ENCODE data around the gene YTHDF1. TPM values are rescaled to one million over a fixed set of nuclear protein-coding genes. Genes with fewer than 3 reads are reported as not detected.
"Not testable (repeated sequence)": the region's sequence is repeated elsewhere in the genome, so short reads cannot be mapped to it uniquely, and the experiment has no call there.

Gene YTHDF1
- total RNA-seq, 2 experiments from 2014 or later: 39.3 to 41.3 TPM

DNA sequence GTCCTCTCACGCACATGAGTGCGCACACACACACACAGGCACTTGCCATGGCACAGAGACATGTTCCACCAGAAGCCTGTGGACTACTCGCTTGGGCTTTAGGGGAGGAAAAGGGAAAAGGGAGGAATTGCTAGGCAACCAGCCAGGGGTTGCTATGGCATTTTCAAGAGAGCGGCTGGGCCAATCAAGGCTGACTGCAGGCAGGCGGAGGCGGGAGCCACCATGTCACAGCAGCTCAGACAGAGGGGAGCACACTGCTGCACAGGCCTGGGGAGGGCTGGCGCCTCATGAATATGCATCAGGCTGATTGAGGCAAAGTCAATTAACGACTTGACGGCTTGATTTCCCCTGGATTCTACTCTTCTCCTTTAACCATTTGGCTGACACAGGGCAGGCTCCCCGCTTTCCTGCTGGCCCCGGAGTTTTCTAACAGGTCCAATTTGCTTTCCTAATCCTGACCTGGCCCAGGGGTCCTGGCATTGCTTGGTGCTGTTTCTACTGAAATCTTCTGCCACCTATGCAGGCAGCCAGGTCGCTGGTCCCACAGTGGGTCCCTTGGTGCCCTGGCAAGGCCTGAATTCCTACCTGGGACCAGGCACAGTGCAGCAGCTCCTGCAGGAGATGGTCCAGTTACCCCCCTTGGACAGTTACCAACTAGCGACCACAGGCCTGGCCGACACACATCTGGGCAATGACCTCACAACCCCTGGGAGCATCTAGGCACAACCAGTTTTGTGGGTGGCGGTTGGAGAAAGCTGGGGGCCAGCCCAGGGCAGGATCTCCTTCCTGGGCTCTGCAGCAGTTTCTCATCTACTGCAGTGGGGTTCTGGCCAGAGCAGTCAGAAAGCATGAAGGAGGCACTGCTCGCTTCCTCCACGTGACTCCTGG lies 52.1 kb downstream of the YTHDF1 start:
- Mint-ChIP-seq H3K9me3 (no peaks in the 10 kb centered on the region), H3K4me3 (no peak overlapping the region), H3K27ac (no peak overlapping the region), H3K27me3 (no peaks in the 10 kb centered on the region), H3K36me3 (ENCODE audit: low read depth) (no peaks in the 10 kb centered on the region), H3K4me1 (no peaks in the 10 kb centered on the region)
- CTCF ChIA-PET: no interaction called here
- POLR2A ChIA-PET: no interaction called here
- DNase-seq: no peak

DNA sequence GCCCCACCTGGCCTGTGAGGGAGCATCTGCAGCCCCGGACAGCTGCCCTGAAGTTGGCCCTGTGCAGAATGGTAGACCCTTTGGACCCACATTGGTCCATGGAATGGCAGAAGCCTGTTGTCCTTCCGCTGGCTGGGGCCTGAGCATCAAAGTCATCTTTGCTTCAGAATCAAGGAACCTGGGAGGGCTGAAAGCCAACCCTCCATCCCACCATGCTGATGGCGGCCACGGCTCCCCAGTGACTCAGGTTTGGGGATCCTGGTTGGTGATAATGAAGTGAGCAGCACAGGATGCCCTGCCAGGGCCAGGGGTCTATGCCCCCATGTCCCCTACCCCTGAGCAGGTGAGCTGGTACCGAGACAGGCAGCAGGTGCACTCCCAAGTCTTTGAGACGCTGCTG lies 52.8 kb downstream of the YTHDF1 start:
- CTCF ChIA-PET: no interaction called here
- Mint-ChIP-seq H3K4me1 (no peaks in the 10 kb centered on the region), H3K36me3 (ENCODE audit: low read depth) (no peaks in the 10 kb centered on the region), H3K27me3 (no peaks in the 10 kb centered on the region), H3K4me3 (no peak overlapping the region), H3K27ac (no peak overlapping the region), H3K9me3 (no peaks in the 10 kb centered on the region)
- POLR2A ChIA-PET: no interaction called here
- no peak for DNase-seq

DNA sequence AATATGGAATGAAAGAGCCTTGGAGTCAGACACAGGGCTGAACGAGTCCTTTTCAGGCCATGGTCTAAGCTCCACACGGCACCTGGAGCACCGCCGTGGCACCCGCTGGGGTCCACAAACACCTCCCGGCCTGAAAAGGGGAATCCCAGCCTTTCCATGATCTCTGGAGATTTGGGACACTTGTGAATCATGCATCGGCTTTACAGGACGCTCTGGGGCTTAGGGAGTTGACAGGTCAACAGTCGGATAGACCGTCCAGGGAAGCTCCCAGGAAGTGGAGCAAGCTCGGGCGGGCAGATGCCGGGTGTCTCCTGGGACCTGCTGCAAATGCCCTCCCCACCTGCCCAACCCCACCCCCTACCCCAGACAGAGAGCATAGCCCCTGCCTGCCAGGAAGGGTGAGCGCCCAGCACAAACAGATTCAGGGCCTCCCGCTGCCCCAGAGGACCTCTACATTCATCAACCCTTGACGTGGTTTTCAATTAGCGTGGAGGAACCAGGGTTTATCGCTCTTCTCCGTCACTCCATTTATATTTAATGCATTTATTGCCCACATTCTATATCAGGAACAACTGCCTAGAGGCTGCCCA lies 53.6 kb downstream of the YTHDF1 start:
- Mint-ChIP-seq H3K9me3 (no peaks in the 10 kb centered on the region), H3K27ac (no peak overlapping the region), H3K36me3 (ENCODE audit: low read depth) (no peaks in the 10 kb centered on the region), H3K27me3 (no peaks in the 10 kb centered on the region), H3K4me1 (no peaks in the 10 kb centered on the region), H3K4me3 (no peak overlapping the region)
- DNase-seq: no peak
- POLR2A ChIA-PET: no interaction called here
- CTCF ChIA-PET: interaction anchor here (0.5 to 1.1 kb wide), 2 partner anchors 10 to 462 kb away, joined by 3 read pairs; no protein-coding TSS in a partner anchor

DNA sequence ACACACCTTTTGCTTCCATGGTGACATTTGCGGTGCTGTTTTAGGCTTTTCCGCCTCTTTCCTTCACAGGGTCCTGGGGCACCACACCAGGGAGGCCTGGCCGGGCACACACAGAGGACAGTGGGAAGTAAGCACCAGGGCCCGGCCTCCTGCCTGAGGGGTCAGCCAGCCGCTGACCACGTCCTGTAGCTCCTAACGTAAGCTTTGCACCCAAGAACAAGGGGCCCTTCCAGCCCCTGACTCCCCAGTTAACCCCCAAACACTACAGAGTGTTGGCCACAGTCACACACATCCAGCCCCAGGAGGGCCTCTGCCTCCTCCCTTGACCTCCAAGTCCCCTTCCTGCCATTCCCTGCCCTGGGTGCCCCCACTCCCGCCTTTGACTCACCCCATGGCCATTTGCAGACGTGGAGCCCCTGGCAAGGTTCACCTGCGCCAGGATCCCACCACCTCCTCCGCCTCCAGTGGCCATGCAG lies 54.7 kb downstream of the YTHDF1 start:
- H3K9me3 Mint-ChIP-seq: no peaks in the 10 kb centered on the region
- H3K36me3 Mint-ChIP-seq (ENCODE audit: low read depth): no peaks in the 10 kb centered on the region
- no peak for DNase-seq
- no peaks in the 10 kb centered on the region for H3K4me1 Mint-ChIP-seq
- CTCF ChIA-PET: no interaction called here
- POLR2A ChIA-PET: no interaction called here
- no peak overlapping the region for H3K27ac Mint-ChIP-seq
- H3K27me3 Mint-ChIP-seq: no peaks in the 10 kb centered on the region
- no peak overlapping the region for H3K4me3 Mint-ChIP-seq

DNA sequence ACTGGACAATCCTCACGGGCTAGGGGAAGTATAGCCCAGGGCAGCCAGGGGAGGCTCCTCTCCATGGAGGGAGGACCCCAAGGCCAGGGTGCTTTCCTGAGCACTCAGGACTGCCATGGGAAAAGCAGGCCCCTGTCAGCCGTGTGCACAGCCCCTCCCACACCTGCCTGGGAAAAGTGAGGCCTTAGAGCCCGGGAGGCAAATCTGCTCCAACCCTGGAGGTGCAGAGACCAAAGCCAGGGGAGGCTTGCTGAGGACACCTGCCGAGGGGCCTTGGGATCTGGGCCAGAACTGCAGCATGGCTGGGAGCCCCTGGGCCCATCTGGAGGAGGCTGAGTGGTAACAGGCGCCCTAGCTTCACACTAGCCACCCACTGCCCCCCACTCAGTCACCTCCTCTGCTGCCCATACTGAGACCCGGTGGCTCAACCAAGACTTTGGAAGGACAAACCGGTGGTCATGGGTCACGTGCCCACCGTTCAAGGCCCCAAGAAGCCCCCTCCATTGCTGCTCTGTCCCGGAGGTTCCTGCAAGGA lies 55.2 kb downstream of the YTHDF1 start:
- DNase-seq: no peak
- no peaks in the 10 kb centered on the region for H3K4me1 Mint-ChIP-seq
- ChIA-PET POLR2A (no interaction called here), CTCF (no interaction called here)
- no peak overlapping the region for H3K27ac Mint-ChIP-seq
- no peaks in the 10 kb centered on the region for H3K9me3 Mint-ChIP-seq
- no peaks in the 10 kb centered on the region for H3K36me3 Mint-ChIP-seq (ENCODE audit: low read depth)
- H3K27me3 Mint-ChIP-seq: no peaks in the 10 kb centered on the region
- no peak overlapping the region for H3K4me3 Mint-ChIP-seq

DNA sequence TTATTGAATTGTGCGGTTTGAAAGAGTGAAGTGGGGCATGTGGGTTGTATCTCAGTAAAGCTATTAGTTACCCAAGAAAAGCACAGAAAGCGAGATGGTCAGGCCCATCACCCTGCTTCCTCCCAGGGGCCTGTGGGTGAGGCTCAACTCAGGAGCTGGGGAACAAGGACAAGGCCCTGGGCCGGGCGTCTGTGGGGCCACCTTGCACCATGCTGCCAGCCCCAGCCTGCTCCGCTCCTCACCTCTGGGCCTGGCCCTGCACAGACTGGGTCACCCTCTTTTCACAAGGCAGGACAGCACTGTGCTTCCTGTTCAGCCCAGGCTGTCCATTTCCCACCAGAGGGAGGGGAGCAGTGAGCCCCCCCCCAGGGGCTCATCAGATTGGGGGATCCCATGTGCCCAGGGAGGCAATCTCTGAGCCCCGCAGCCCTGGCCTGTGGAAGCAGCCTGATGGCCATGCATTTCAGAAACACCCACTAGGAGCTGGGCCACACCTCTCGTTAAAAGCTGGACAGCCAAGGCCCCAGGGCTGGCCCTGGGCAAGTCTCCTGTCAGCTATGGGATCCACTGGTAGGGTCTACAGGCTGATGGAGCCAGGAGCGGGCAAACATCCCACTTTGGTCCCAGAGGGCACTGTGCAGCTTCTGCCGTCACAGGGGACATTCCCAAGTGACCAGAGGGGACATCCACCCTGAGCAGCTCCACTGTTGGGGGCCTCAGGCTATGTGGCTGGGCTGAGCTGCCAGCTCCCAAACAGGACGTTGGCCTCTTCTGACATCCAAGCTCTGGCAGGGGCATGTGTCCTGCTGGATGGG lies 55.9 kb downstream of the YTHDF1 start:
- Mint-ChIP-seq H3K36me3 (ENCODE audit: low read depth) (no peaks in the 10 kb centered on the region), H3K27me3 (no peaks in the 10 kb centered on the region), H3K4me1 (no peaks in the 10 kb centered on the region), H3K27ac (no peak overlapping the region), H3K4me3 (no peak overlapping the region), H3K9me3 (no peaks in the 10 kb centered on the region)
- ChIA-PET CTCF (interaction anchor here (0.6 kb wide), 2 partner anchors 583 to 1056 kb away, joined by 3 read pairs; no protein-coding TSS in a partner anchor), POLR2A (no interaction called here)
- no peak for DNase-seq

DNA sequence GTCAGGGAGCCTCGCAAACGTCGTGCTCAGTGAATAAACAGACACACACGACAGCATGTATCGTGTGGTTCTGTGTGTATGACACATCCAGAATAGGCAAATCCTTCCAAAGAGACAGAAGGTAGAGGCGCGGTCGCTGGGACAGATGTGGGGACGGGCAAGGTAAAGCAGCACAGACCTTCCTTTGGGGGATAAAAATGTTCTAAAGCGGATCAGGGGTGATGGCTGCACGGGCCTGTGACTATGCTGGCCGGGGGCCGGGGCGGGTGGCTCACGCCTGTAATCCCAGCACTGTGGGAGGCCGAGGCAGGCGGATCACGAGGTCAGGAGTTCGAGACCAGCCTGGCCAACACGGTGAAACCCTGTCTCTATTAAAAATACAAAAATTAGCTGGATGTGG lies 56.7 kb downstream of the YTHDF1 start:
- H3K9me3 Mint-ChIP-seq; H3K36me3 Mint-ChIP-seq (ENCODE audit: low read depth); POLR2A ChIA-PET; DNase-seq; CTCF ChIA-PET; H3K27me3 Mint-ChIP-seq; H3K27ac Mint-ChIP-seq; H3K4me3 Mint-ChIP-seq; H3K4me1 Mint-ChIP-seq: not testable (repeated sequence)

DNA sequence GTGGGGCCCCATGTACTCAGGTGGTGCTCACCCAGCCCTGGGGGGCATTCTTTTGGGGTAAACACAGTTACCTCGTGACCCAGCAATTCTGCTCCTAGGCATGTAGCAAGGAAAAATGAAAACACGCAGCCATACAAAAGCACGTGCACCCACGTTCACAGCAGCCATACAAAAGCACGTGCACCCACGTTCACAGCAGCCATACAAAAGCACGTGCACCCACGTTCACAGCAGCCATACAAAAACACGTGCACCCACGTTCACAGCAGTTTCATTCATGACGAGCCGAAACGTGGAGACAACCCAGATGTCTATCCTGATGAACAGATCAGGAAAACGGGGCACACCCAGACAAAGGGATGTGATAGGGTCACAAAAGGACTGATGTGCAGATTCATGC lies 57.1 kb downstream of the YTHDF1 start:
- Mint-ChIP-seq H3K4me1 (no peaks in the 10 kb centered on the region), H3K27me3 (peaks cover 3% of the 10 kb centered on the region), H3K9me3 (no peaks in the 10 kb centered on the region), H3K36me3 (ENCODE audit: low read depth) (no peaks in the 10 kb centered on the region), H3K4me3 (no peak overlapping the region), H3K27ac (no peak overlapping the region)
- CTCF ChIA-PET: no interaction called here
- POLR2A ChIA-PET: no interaction called here
- DNase-seq: no peak

DNA sequence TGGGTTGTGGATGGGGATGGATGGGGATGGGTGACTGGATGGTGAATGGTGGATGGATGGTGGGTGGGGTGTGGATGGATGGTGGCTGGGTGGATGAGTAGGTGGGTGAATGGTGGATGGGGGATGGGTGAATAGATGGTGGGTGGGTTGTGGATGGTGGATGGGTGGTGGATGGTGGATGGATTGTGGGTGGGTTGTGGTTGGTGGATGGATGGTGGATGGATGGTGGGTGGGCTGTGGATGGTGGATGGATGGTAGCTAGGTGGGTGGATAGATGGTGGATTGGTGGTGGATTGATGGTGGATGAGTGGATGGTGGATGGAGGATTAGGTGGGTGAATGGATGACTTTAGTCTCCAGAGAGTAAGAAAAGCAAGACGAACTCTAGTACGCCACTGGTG lies 57.6 kb downstream of the YTHDF1 start:
- ChIA-PET POLR2A (no interaction called here), CTCF (no interaction called here)
- no peak for DNase-seq
- no peak overlapping the region for H3K4me3 Mint-ChIP-seq
- H3K4me1 Mint-ChIP-seq: no peaks in the 10 kb centered on the region
- H3K27ac Mint-ChIP-seq: no peak overlapping the region
- H3K36me3 Mint-ChIP-seq (ENCODE audit: low read depth): no peaks in the 10 kb centered on the region
- no peaks in the 10 kb centered on the region for H3K9me3 Mint-ChIP-seq
- peaks cover 3% of the 10 kb centered on the region for H3K27me3 Mint-ChIP-seq

DNA sequence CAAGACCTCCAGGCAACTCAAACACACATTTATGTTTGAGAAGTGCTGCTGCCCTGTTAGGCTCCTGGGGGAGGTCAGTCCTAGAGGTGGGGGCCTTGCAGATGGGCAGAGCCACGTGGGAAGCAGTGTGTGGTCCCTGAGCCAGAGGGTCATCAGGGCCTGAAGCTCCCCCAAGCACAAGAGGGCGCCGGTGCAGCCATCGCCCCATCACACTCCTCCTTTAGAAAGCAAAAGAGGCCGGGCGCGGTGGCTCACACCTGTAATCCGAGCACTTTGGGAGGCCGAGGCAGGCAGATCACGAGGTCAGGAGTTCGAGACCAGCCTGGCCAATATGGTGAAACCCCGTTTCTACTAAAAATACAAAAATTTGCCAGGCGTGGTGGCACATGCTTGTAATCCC lies 58.5 kb downstream of the YTHDF1 start:
- H3K9me3 Mint-ChIP-seq; H3K27me3 Mint-ChIP-seq; POLR2A ChIA-PET; H3K27ac Mint-ChIP-seq; H3K4me3 Mint-ChIP-seq; H3K4me1 Mint-ChIP-seq; DNase-seq; H3K36me3 Mint-ChIP-seq (ENCODE audit: low read depth); CTCF ChIA-PET: not testable (repeated sequence)

DNA sequence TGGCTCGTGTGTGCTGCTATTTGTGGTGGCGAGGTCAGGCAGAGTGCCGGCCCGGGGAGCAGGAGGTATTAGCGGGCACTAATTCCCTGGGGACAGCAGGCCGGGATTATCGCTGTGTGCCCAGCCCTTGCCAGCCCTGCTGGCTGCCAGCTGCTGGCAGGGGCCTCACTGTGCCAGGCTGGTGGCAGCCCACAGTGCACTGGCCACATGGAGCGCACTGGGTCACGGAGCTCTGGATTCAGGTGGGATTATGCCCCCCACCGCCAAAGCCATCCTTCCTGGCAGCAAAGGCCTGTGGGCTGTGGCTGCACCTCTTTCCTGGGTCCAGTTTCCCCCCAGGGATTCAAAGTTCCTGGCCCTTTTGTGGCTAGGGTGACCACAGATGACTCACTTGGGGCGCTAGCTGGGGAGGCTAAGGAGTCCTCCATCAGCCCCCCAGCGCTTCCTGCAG lies 59.7 kb downstream of the YTHDF1 start:
- H3K27me3 Mint-ChIP-seq: peaks cover 3% of the 10 kb centered on the region
- no peak overlapping the region for H3K4me3 Mint-ChIP-seq
- ChIA-PET POLR2A (no interaction called here), CTCF (no interaction called here)
- no peak for DNase-seq
- no peaks in the 10 kb centered on the region for H3K4me1 Mint-ChIP-seq
- no peaks in the 10 kb centered on the region for H3K9me3 Mint-ChIP-seq
- no peaks in the 10 kb centered on the region for H3K36me3 Mint-ChIP-seq (ENCODE audit: low read depth)
- H3K27ac Mint-ChIP-seq: no peak overlapping the region

DNA sequence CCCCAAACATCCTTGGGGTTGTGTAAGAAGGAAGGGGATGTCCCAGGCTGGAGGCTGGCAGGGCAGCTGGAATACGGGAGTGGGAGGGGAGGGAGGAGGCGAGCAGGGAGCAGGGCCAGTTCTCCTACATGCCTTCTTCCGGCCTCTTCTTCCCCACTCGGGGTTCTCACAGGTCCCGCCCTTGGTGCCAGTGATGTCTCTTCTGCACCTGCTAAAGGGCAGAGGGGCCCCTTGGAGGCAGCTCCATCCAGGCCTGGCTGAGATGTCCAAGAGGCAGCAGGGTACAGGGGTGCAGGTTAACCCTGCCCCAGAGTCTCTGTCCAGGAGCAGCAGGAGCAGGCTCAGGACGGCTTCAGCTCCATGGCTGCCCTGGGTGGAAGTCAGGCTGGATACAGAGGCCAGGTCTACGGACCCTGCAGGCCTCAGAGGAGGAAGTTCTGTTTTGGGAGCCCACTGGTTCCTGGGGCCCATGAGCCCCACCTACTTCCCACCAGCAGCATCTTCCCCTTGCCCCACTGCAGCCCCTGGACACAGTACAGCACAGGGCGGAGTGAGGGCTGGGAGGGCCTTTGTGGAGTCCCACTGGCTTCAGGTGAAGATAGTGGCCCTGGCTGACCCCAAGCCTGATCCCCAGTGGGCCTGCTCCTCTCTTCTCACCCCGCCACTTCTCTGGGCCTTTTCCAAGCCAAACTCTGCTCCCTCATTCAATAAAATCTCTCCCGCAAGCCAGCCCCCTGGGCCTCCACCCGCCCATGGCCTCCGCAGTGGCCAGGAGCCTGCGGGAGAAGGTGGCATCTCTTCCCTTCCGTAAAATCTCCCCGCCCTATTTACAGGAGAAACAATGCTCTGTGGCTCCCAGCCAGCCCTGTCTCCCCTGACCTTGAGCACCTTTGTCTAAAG lies 60.4 kb downstream of the YTHDF1 start:
- H3K27ac Mint-ChIP-seq: no peak overlapping the region
- no peak overlapping the region for H3K4me3 Mint-ChIP-seq
- no peak for DNase-seq
- no peaks in the 10 kb centered on the region for H3K4me1 Mint-ChIP-seq
- H3K27me3 Mint-ChIP-seq: peaks cover 3% of the 10 kb centered on the region
- ChIA-PET POLR2A (no interaction called here), CTCF (no interaction called here)
- H3K36me3 Mint-ChIP-seq (ENCODE audit: low read depth): no peaks in the 10 kb centered on the region
- no peaks in the 10 kb centered on the region for H3K9me3 Mint-ChIP-seq
